NAMALWA (cell line): ENCODE measurements around the gene ACTR5.
"Not testable (repeated sequence)": the region's sequence is repeated elsewhere in the genome, so short reads cannot be mapped to it uniquely, and the experiment has no call there.

Source experiments
- DNase-seq: peaks from one replicate; pipeline ENCODE4 v3.0.0-alpha.2; 2015; ENCODE audit warnings: low spot score

ACTR5 gene

DNA sequence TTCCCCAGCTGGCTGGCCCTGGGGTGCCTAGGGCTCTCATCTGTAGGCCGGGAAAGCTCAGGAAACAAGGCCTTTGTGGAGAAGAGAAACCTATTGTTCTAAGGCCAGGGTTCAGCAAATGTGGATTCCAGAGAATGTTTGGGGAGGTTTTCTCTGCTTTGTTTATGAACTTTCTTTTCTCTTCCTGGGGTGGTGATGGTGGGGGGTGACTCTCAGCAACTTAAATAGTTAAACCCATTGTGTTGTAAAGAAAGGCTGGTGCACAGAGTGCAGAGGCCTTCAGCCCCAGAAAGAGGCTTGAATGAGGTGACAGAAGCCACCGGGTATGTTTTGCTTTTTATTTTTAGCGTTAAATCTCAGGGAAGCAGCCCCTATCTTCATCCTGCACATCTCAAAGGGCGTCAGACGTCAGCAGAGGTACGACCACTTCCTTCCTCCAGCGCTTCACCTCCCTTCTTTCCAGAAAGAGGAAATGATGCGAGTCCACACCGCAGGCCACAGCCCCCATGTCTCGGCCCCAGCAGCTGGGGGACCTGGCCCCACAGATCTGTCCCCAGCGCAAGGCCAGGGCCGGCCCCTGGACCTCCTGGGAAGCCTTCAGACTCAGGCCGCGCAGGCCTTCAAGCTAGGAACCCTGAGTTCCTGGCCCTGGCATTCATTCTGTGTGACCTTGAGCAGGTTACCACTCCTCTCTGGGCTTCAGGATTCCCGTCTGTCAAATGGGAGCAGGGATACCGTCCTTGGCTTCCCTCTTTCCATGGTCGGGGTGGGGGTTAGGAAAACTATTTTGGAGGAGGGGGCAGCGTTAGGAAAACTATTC is 56.6 kb downstream of the ACTR5 start:
- peak; percentile 76 for DNase-seq

DNA sequence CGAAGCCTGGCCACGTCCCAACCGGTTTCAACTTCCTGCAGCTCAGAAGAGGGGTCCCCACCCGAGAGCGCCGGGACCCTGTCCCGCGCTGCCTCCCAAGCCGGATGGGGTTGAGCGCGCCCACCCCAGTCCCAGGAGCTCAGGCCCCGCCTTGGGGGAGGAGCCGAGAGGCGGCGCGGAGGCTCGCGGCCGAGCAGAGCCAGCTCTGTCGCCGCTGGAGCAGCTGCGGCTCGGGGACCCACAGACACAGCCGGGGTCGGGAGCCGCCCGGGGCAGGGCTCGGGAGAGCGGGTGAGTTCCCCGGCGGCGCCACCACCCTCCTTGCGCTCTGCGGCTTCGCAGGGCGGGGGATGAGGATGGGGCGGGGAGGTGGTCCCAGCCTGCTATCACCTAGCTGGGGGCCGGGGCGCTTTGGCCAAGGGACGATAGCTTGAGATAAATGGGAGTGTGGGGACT is 57.3 kb downstream of the ACTR5 start, which contains the start of gene PPP1R16B:
Gene PPP1R16B, plus strand, starts transcription at position 196 of the 456 bp plus-strand sequence. CDS start 30,229 bp downstream, outside the sequence.
- DNase-seq = peak; percentile 84

GRCh38 chr20:38805958-38806854 is 57.9 kb downstream of the ACTR5 start:
- peak; percentile 58 for DNase-seq

DNA sequence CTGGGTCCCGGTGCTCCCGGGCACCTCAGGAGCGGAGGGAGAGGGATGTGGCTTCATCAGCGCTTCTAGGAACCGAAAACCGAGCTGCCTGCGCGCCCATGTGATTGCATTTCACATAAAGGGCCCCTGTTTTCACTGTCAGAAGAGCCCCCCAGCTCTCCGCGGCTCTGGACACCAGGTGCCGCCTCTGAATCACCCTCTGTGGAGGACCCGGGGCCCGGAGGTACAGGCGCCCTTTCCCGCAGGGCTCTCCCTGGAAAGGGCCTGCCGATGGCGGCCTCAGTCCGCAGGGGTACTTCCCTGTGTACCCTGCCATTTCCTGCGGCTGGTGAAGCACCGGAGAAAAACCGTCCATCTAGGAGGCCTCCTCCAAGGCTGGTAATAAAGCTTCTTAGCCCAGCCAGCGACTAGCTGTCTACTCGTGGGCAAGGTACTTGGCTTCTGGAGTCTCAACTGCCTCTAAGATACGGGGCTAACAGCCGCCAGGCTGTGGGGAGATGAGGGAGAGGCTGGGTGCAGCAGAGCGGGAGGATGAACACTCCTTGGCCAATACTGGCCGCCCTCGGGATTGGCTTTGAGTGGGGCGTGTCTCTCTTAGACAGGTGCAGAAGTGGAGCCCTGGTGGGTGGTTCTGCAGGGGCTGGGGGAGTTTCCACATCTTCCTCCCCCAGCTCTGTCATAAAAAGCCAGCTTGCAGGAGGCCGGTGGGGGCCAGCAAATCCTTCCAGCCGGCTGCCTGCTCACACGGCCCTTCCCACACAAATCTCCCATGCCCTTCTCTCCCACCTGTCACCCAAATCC is 58.8 kb downstream of the ACTR5 start:
- peak; percentile 77 for DNase-seq

DNA sequence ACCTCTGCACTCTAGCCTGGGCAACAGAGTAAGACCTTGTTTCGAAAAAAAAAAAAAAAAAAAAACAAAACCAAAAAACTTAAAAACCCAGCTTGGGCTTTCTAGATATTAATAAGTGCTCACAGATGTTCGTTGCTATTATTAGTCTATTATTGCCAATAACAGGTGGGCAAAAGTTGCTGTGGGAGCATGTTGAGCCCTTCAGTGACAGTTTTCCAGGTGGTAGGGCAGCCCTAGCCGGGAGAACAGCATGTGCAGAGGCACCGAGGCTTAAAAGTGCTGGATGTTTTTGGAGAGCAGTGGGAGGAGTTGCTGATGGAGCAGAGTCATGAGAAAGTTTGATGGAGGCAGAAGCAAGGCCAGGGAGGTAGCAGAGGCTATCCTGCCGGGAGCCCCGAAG is 61.7 kb downstream of the ACTR5 start:
- DNase-seq = peak; percentile 71

GRCh38 chr20:38810926-38811630 is 62.8 kb downstream of the ACTR5 start:
- DNase-seq = peak; percentile 44

- no peak for DNase-seq
Measured at GRCh38 chr20:38811769-38812168, 63.5 kb downstream of the ACTR5 start.

- DNase-seq = peak; percentile 60
Measured at GRCh38 chr20:38812182-38812581, 63.9 kb downstream of the ACTR5 start.

- DNase-seq = peak; percentile 65
Measured at GRCh38 chr20:38812709-38813573, 64.7 kb downstream of the ACTR5 start.

DNA sequence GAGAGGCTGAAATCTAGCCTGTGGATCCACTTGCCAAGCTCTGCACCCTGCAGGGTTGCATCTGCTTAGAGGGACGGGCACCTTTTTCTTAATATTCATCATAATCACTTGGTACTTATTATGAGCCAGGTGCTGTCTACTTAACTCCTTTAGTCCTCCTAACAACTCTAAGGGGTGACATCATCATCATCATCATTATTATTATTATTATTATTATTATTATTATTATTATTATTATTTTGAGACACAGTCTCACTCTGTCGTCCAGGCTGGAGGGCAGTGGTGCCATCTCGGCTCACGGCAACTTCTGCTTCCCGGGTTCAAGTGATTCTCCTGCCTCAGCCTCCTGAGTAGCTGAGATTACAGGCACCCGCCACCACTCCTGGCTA is 65.3 kb downstream of the ACTR5 start:
- not testable (repeated sequence) for DNase-seq

DNA sequence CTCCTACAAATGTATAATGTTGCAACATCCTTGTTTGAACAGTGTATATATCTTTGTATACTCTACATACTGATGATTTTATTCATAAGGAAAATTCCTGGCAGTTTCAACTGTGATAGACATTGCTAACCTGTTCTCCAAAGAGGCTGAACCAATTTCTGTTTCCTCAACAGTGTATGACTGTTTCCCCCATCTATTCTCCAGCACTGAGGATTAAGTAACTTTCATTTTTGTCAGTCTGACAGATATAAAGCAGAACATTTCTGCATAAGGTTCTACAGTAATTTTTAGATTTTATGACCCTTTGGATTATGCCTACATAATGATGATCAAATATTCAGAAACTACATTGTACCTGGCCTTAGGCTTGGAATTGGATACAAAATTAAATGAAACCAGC is 67.2 kb downstream of the ACTR5 start:
- no peak for DNase-seq

DNA sequence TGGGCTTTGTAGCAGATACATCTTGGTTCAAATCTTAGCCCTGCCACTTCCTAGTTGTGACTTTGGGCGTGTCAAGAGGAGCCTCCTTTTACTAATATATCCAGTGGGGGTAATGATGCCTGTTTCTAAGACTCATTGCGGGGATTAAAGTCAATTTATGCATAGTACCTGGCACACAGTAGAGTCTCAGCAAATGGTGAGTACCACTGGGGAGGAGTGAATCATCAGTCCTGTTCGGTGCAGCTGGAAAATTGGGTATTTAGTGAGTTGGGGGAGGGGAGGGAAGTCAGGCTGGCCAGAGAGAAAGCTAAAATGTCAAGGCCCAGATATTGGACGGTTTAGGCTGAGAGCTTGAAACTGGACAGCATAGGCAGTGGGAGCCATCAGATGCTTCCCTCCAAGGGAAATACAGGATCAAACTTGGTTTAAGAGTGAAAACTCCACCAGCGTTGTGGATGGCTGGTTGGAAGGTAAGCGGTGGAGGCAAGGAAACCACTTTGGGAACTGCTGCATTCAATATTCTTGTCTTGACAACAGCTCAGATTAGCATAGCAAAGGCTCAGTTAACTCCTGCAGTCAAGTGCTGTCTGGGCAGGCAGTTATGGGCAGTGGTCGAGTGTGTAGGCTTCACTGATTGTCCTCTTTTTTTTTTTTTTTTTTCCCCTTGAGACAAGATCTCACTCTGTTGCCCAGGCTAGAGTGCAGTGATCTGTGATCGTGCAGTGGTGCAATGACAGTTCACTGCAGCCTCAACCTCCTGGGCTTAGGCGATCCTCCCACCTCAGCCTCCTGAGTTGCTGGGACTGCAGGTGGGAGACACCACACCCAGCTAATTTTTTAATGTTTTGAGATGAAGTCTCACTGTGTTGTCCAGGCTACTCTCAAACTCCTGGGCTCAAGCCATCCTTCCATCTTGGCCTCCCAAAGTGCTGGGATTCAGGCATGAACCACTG is 70.1 kb downstream of the ACTR5 start:
- no peak for DNase-seq
